ENCODE measurements around the gene PLP2. TPM values are rescaled to one million over a fixed set of nuclear protein-coding genes. Genes with fewer than 3 reads are reported as not detected.

The PLP2 gene
- total RNA-seq, 4 donors from 2014 or later: 57.9 to 78.7 (median 67.9) TPM

DNA sequence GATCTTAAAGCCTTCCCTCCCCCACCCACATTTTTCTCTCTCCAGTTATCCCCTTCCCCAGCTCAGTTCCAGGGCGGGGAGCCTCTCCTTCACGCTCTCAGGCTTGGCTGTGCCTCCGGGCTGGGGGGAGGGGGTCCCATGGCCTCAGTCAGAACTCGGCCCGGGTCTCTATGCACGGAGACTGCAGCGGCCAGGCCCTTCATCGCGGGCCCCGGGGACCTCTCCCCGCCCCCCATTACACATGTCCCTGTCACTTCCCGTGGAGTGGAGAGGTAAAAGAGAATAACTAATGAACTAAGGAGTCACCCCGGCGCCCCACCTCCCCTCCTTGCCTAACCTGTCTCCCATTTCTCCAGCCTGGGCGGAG lies 15.3 kb downstream of the PLP2 start:
- Histone ChIP-seq H3K9me3 (no peaks in the 10 kb centered on the region), H3K27me3 (no peaks in the 10 kb centered on the region), H3K4me3 (no peak overlapping the region), H3K4me1 (peaks cover 0 to 53% (median 0%) of the 10 kb centered on the region in 3 donors), H3K27ac (peak overlapping the region; percentile 82 to 91 (median 88)), H3K36me3 (peaks cover 0 to 15% of the 10 kb centered on the region in 2 donors)
- no CpG with 5 or more reads among the region's 15 CpGs for WGBS, 2 donors (ENCODE audit: low coverage in 1 of 2)
- TF ChIP-seq POLR2A (IDR thresholded peaks at IDR 0.05) (no peak), POLR2AphosphoS5 (IDR thresholded peaks at IDR 0.05) (no peak), EP300 (IDR thresholded peaks at IDR 0.05) (no peak), CTCF (IDR thresholded peaks at IDR 0.05) (no peak)
- no peak for ATAC-seq

- H3K27ac ChIP-seq: peak overlapping the region in 3 of 4 donors; percentile 82 to 89 (median 86)
- TF ChIP-seq CTCF (IDR thresholded peaks at IDR 0.05) (no peak), POLR2A (IDR thresholded peaks at IDR 0.05) (no peak), POLR2AphosphoS5 (IDR thresholded peaks at IDR 0.05) (no peak), EP300 (IDR thresholded peaks at IDR 0.05) (no peak)
- no peaks in the 10 kb centered on the region for H3K27me3 ChIP-seq
- H3K4me3 ChIP-seq: no peak overlapping the region
- peaks cover 0 to 10% of the 10 kb centered on the region in 2 donors for H3K36me3 ChIP-seq
- H3K9me3 ChIP-seq: no peaks in the 10 kb centered on the region
- no CpG with 5 or more reads among the region's 10 CpGs for WGBS, 2 donors (ENCODE audit: low coverage in 1 of 2)
- ATAC-seq: no peak
- H3K4me1 ChIP-seq: peaks cover 0 to 55% (median 0%) of the 10 kb centered on the region in 3 donors
These were observed 15.8 kb downstream of the PLP2 start for GRCh38 chrX:49187526-49187925.

GRCh38 chrX:49188468-49189076 lies 16.9 kb downstream of the PLP2 start:
- WGBS, 2 donors (ENCODE audit: low coverage in 1 of 2): 79 to 80% methylated on average over 4 to 5 of the region's 8 CpGs
- Histone ChIP-seq H3K27ac (peak overlapping the region in 2 of 4 donors; percentile 82), H3K27me3 (no peaks in the 10 kb centered on the region), H3K9me3 (no peaks in the 10 kb centered on the region), H3K36me3 (no peaks in the 10 kb centered on the region), H3K4me1 (peaks cover 0 to 52% (median 0%) of the 10 kb centered on the region in 3 donors), H3K4me3 (no peak overlapping the region)
- no peak for ATAC-seq
- TF ChIP-seq EP300 (IDR thresholded peaks at IDR 0.05): no peak

GRCh38 chrX:49189606-49190005 lies 17.9 kb downstream of the PLP2 start:
- Histone ChIP-seq H3K27me3 (no peaks in the 10 kb centered on the region), H3K9me3 (no peaks in the 10 kb centered on the region), H3K36me3 (no peaks in the 10 kb centered on the region), H3K4me3 (no peak overlapping the region), H3K27ac (peak overlapping the region in 3 of 4 donors; percentile 82 to 89 (median 82)), H3K4me1 (peaks cover 0 to 43% (median 0%) of the 10 kb centered on the region in 3 donors)
- WGBS, 2 donors (ENCODE audit: low coverage in 1 of 2): 60 to 65% methylated on average over 4 to 5 of the region's 6 CpGs
- ATAC-seq: no peak
- TF ChIP-seq CTCF (IDR thresholded peaks at IDR 0.05) (no peak), EP300 (IDR thresholded peaks at IDR 0.05) (no peak), POLR2AphosphoS5 (IDR thresholded peaks at IDR 0.05) (no peak)

DNA sequence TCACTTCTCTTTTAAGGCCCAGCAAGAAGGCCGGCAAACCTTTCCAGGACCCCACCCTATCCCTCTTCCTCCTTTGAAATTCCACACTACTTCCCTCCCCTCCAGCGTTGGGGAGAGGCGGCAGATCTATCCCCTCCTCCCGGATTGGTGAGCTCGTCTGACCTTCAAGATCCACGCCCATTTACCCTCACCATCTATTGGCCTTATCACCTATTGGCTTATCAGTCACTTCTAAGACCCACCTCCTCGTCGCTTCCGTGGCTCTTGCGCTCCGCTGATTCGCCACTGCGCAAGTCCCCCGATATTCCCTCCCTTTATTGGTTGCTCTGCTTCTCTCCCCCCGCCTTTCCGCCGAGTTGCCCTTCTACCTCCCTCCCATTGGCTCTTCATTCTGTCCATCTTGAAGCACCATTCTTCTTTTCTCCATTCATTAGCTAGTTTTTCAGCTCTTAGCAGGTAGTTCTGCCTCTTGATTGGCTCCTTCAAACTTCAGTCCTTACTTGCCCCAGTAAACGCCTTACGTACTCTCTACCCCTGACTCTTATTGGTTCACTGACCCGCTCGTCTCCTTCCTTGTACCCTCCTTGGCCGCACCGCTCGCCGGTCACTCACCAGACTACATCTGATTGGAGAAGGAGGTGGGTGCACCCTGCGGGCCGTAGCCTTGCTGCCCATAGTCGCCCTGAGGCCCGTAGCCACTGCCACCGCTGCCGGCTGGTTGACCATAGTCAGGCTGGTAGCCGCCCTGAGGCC lies 19.3 kb downstream of the PLP2 start:
- no peaks in the 10 kb centered on the region for H3K9me3 ChIP-seq
- ATAC-seq: peak; percentile 93
- peak overlapping the region; percentile 80 to 91 (median 90) for H3K27ac ChIP-seq
- peaks cover 0 to 32% (median 0%) of the 10 kb centered on the region in 3 donors for H3K4me1 ChIP-seq
- TF ChIP-seq EP300 (IDR thresholded peaks at IDR 0.05) (no peak), POLR2AphosphoS5 (IDR thresholded peaks at IDR 0.05) (peak; percentile 71), POLR2A (IDR thresholded peaks at IDR 0.05) (peak; percentile 65 to 68), CTCF (IDR thresholded peaks at IDR 0.05) (no peak)
- H3K36me3 ChIP-seq: no peaks in the 10 kb centered on the region
- 0 to 39% methylated on average over 18 to 26 of the region's 32 CpGs for WGBS, 2 donors (ENCODE audit: low coverage in 1 of 2)
- no peaks in the 10 kb centered on the region for H3K27me3 ChIP-seq
- peak overlapping the region; percentile 61 to 65 for H3K4me3 ChIP-seq
